Psoas muscle (tissue), 8 donors: ENCODE measurements around the gene LUZP2. TPM values are rescaled to one million over a fixed set of nuclear protein-coding genes. Genes with fewer than 3 reads are reported as not detected.

Experiments used
- ATAC-seq, 4 donors: fragments of 200-7000 bp; cut with Tn5 transposase; one replicate each; pipeline ENCODE4 v1.9.1; 2020; ENCODE audit warnings: moderate library complexity in 3 of 4, mild to moderate bottlenecking in 2 of 4
- DNase-seq, 2 donors: peaks; one replicate each; pipeline ENCODE4 v3.0.0-alpha.2; 2020
- H3K27ac ChIP-seq: fragments of 200-600 bp; one replicate; pipeline ENCODE4 v1.8.0; 2022
- H3K27me3 ChIP-seq, 3 donors: fragments of 200-600 bp in 1 of 3; one replicate each; pipeline versions ENCODE4 v1.6.1 to v1.8.0; 2013 to 2022; ENCODE audit warnings: low read length in 2 of 3, mild to moderate bottlenecking in 2 of 3, moderate library complexity in 1 of 3; ENCODE audit not compliant: insufficient read depth in 3 of 3
- H3K36me3 ChIP-seq, 2 donors: fragments of 200-600 bp in 1 of 2; one replicate each; pipeline versions ENCODE4 v1.6.1 to v1.8.0; 2013 to 2022; ENCODE audit warnings: low read depth in 1 of 2, mild to moderate bottlenecking in 1 of 2, moderate library complexity in 1 of 2; ENCODE audit not compliant: insufficient read depth in 1 of 2
- H3K4me1 ChIP-seq: fragments of 200-600 bp; one replicate; pipeline ENCODE4 v1.8.0; 2022
- H3K4me3 ChIP-seq: fragments of 200-600 bp; one replicate; pipeline ENCODE4 v1.8.0; 2022; ENCODE audit warnings: mild to moderate bottlenecking
- H3K9me3 ChIP-seq: fragments of 200-600 bp; one replicate; pipeline ENCODE4 v1.8.0; 2022
- whole genome bisulfite sequencing, 3 donors: extraction: QIAGEN DNeasy Blood & Tissue Kit; methylation state at CpG; one replicate each; pipeline versions ENCODE4 v1.1.6 to v1.1.7; 2013; 5-methylcytosine and 5-hydroxymethylcytosine counted together
- intact Hi-C, 2 donors: fragments of 100-400 bp; cut with DNase I; formaldehyde crosslinking; loops; one replicate each; pipeline versions ENCODE4 v1.11.0 to v1.14.2; 2022
- long read RNA-seq, 2 donors: library from polyadenylated mRNA; unstranded; transcript quantifications; one replicate each; pipeline ENCODE4 v2.0.0, GENCODE V29; 2021
- polyA plus RNA-seq, 3 donors: library from polyadenylated mRNA; stranded (reverse); fragments of 200-250 nt; gene quantifications; one replicate each; pipeline ENCODE4 v1.2.3, GENCODE V29; 2013
- total RNA-seq, 4 donors: library from RNA; stranded (reverse); fragmentation: NEBNext Ultra II Directional in 2 of 4; extraction: Animal tissue kit (Norgen Biotek cat#: 25700) in 2 of 4; gene quantifications; one replicate each; pipeline versions ENCODE4 v1.2.1 to v1.2.4, GENCODE V29; 2021 to 2023
- TF ChIP-seq, protein P1 (sequence below): fragments of 200-600 bp; IDR thresholded peaks from one replicate; pipeline ENCODE4 v1.8.0; 2022; ENCODE audit warnings: antibody characterized with exemption
- donor health status: healthy with polysubstance abuse.
- donor health status: DM: no; HTN: no; CAD: no; lungs with moderate emphysema.
- donor health status: Bipolar disorder and iron deficiency.
- donor health status: healthy.
- donor health status: DM: yes; HTN: yes; CAD: no.
- donor health status: DM: no; HTN: no; CAD: no.
- donor health status: DM: no; HTN: no; CAD: no.
- donor health status: DM: yes; HTN: yes; CAD: no.

The LUZP2 gene
- total RNA-seq (not detected), polyA plus RNA-seq (under 1 TPM in 2 of 3 donors, not detected in 1; 0.01 TPM)
- long read RNA-seq, donor 1: 0 reads
- long read RNA-seq, donor 2: 0 reads

DNA sequence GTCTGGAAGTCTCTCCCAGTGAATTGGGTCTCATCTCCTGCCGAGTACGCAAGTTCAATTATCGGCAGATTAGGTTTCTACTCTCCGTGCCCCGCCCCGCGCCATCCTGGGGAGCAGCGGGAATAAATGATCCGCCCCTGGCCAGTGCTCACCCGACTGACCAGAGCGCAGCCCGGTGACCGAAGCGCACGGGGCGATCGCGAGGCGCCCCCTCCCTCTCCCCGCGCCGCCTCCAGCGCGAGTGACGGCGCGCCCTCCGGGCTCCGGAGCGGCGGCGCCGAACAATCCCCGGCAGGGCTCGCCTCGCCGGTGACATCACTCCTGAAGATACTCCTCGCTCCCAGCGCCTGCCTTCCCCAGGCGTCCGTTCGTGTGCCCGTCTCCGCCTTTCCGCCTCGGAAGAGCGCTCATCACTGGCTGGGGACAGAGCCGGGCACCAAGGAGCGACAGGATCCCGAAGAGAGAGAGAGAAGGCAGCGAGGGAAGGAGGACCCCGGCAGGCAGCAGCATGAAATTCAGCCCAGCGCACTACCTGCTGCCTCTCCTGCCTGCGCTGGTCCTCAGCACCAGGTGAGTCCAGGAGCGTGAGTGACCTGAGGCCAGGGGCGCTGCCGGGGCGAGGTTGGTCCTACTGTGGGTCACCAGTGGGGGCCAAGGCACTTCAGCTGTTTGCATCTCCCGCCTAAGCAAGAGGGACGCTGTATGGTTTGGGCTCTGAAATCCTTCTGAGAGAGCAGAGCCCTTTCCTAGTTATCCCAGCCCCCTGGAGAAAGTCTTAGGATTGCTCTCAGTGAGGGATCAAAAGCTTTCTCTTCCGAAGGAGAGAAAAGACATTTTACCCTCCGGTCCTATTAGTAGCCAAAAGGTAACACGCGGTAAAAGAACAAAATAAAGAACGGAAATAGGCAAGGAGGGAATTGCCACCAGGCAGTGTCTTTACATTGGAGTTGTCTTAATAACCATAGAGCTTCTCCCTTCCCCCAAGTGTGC lies at the start of gene LUZP2:
LUZP2 (plus strand) TSS at position 318 of the 990 bp plus-strand sequence.
- DNase-seq: peak; percentile 16 to 48
- no peaks in the 10 kb centered on the region for H3K36me3 ChIP-seq
- H3K27ac ChIP-seq: no peak within 1 kb of the TSS
- peak within 1 kb of the TSS; percentile 46 for H3K4me3 ChIP-seq
- H3K27me3 ChIP-seq: peaks cover 0 to 15% (median 3%) of the 10 kb centered on the region in 3 donors
- TF ChIP-seq, protein P1, sequence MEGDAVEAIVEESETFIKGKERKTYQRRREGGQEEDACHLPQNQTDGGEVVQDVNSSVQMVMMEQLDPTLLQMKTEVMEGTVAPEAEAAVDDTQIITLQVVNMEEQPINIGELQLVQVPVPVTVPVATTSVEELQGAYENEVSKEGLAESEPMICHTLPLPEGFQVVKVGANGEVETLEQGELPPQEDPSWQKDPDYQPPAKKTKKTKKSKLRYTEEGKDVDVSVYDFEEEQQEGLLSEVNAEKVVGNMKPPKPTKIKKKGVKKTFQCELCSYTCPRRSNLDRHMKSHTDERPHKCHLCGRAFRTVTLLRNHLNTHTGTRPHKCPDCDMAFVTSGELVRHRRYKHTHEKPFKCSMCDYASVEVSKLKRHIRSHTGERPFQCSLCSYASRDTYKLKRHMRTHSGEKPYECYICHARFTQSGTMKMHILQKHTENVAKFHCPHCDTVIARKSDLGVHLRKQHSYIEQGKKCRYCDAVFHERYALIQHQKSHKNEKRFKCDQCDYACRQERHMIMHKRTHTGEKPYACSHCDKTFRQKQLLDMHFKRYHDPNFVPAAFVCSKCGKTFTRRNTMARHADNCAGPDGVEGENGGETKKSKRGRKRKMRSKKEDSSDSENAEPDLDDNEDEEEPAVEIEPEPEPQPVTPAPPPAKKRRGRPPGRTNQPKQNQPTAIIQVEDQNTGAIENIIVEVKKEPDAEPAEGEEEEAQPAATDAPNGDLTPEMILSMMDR: no peak
- 2% methylated on average over 50 to 65 of the region's 65 CpGs for WGBS, 3 donors
- ATAC-seq: no peak
- H3K4me1 ChIP-seq: no peaks in the 10 kb centered on the region
- intact Hi-C loops: no loop called here
- H3K9me3 ChIP-seq: no peaks in the 10 kb centered on the region

DNA sequence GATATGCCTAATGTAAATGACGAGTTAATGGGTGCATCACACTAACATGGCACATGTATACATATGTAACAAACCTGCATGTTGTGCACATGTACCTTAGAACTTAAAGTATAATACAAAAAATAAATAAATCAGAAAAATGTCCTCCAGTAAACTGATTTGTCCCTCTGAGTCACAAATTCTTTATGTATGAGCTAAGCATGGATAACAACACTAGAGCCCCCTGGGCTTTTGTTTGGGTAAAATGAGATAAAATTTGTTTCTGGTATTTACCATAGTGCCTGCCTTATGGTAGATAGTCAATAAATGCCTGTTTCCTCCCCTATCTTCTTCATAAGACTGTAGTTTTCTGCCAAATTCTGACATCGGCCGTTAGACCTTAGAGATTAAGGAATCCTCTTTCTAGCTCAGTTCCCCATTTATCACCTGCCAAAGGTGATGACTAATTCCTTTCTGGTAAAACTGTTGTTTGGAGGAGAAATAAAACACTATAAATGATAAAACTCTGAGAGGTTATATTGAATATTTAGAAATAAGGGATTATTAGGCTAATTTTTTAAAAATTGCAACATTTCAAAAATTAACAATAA lies 43.6 kb upstream of the LUZP2 start:
- intact Hi-C loops: no loop called here
- no peak for ATAC-seq
- Histone ChIP-seq H3K4me3 (no peak overlapping the region), H3K9me3 (no peaks in the 10 kb centered on the region), H3K4me1 (no peaks in the 10 kb centered on the region), H3K36me3 (no peaks in the 10 kb centered on the region), H3K27me3 (no peaks in the 10 kb centered on the region), H3K27ac (no peak overlapping the region)
- WGBS, 3 donors: 68 to 72% (median 71%) methylated on average over 3 of the region's 3 CpGs
- TF ChIP-seq, protein P1: no peak
- DNase-seq: no peak

DNA sequence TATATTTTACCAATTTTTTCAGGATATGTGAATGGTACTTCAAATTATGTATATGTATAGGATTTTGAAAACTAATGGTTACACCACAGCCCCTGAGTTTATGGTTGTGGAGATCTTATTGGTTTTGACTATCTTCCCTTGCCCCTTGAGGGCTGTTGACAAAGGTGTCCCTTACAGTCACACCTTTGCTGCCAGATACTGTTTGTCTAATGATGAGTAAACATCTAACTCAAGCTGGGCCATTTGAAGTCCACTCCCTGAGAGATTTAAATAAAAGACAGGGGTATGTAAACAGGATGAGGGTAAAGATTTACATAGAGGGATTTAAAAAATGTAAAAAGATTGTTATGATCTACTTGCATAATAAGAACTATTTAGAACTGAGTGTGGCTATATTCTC lies 38.9 kb upstream of the LUZP2 start:
- ATAC-seq: no peak
- TF ChIP-seq, protein P1: no peak
- Histone ChIP-seq H3K4me1 (no peaks in the 10 kb centered on the region), H3K4me3 (no peak overlapping the region), H3K36me3 (no peaks in the 10 kb centered on the region), H3K27ac (no peak overlapping the region), H3K27me3 (no peaks in the 10 kb centered on the region), H3K9me3 (no peaks in the 10 kb centered on the region)
- DNase-seq: no peak
- intact Hi-C loops: no loop called here

DNA sequence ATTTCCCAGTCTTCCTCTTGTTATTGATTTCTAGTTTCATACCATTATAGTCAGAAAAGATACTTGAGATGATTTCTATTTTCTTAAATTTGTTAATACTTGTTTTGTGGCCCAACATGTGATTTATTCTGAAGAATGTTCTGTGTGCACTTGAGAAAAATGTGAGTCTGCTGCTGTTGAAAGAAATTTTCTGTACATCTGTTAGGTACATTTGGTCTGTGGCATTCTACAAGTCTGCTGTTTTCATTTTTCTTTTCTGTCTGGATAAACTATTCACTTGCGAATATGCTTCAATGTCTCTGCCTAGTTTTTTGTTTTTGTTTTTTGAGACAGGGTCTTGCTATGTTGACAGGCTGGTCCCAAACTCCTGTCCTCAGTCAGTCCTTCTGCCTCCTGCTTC lies 26.4 kb upstream of the LUZP2 start:
- TF ChIP-seq, protein P1: no peak
- 88 to 96% (median 96%) methylated on average over 1 of the region's 1 CpG for WGBS, 3 donors
- no peak overlapping the region for H3K27ac ChIP-seq
- no peaks in the 10 kb centered on the region for H3K36me3 ChIP-seq
- H3K9me3 ChIP-seq: no peaks in the 10 kb centered on the region
- H3K27me3 ChIP-seq: no peaks in the 10 kb centered on the region
- intact Hi-C loops: no loop called here
- DNase-seq (no peak), ATAC-seq (no peak)
- H3K4me1 ChIP-seq: no peaks in the 10 kb centered on the region
- no peak overlapping the region for H3K4me3 ChIP-seq
